ENCODE measurements around the gene H2AZ2. TPM values are rescaled to one million over a fixed set of nuclear protein-coding genes. Genes with fewer than 3 reads are reported as not detected.
"Not testable (repeated sequence)": the region's sequence is repeated elsewhere in the genome, so short reads cannot be mapped to it uniquely, and the experiment has no call there.

H2AZ2 gene
- total RNA-seq, 2 experiments from 2014 or later = 274 to 440 TPM

GRCh38 chr7:44870780-44871179, 22.9 kb upstream of the H2AZ2 start:
- H3K4me3 ChIP-seq (ENCODE audit: low read depth, low read length, poor library complexity, severe bottlenecking); H3K4me1 ChIP-seq (ENCODE audit: insufficient read depth, low read length, poor library complexity, severe bottlenecking); CTCF ChIA-PET (ENCODE audit: unreplicated experiment); H3K9me2 ChIP-seq (ENCODE audit: insufficient read depth, low read length); intact Hi-C loops (cut with micrococcal nuclease; ENCODE audit: unreplicated experiment); H4K20me1 ChIP-seq (ENCODE audit: insufficient read depth, low read length); DNase-seq (ENCODE audit: low spot score); H3K79me2 ChIP-seq (ENCODE audit: insufficient read depth, low read depth, low read length); BruUV-seq (replicated peaks); H2AFZ ChIP-seq (ENCODE audit: low read length); H3K27ac ChIP-seq (ENCODE audit: low read depth, low read length, poor library complexity, severe bottlenecking); H3K9me3 ChIP-seq (ENCODE audit: low read length); POLR2A ChIA-PET; H3K36me3 ChIP-seq (ENCODE audit: insufficient read depth, low read length); H3K4me2 ChIP-seq (ENCODE audit: low read length): not testable (repeated sequence)

GRCh38 chr7:44870336-44870735, 22.4 kb upstream of the H2AZ2 start:
- H3K36me3 ChIP-seq (ENCODE audit: insufficient read depth, low read length); H3K27ac ChIP-seq (ENCODE audit: low read depth, low read length, poor library complexity, severe bottlenecking); H3K4me2 ChIP-seq (ENCODE audit: low read length); CTCF ChIA-PET (ENCODE audit: unreplicated experiment); DNase-seq (ENCODE audit: low spot score); H4K20me1 ChIP-seq (ENCODE audit: insufficient read depth, low read length); POLR2A ChIA-PET; H2AFZ ChIP-seq (ENCODE audit: low read length); H3K4me1 ChIP-seq (ENCODE audit: insufficient read depth, low read length, poor library complexity, severe bottlenecking); H3K9me3 ChIP-seq (ENCODE audit: low read length); H3K9me2 ChIP-seq (ENCODE audit: insufficient read depth, low read length); BruUV-seq (replicated peaks); H3K79me2 ChIP-seq (ENCODE audit: insufficient read depth, low read depth, low read length); H3K4me3 ChIP-seq (ENCODE audit: low read depth, low read length, poor library complexity, severe bottlenecking); intact Hi-C loops (cut with micrococcal nuclease; ENCODE audit: unreplicated experiment): not testable (repeated sequence)

GRCh38 chr7:44867073-44867995, 19.4 kb upstream of the H2AZ2 start:
- H3K79me2 ChIP-seq (ENCODE audit: insufficient read depth, low read depth, low read length) = no peaks in the 10 kb centered on the region
- no peak overlapping the region for H3K27ac ChIP-seq (ENCODE audit: low read depth, low read length, poor library complexity, severe bottlenecking)
- H4K20me1 ChIP-seq (ENCODE audit: insufficient read depth, low read length) = no peaks in the 10 kb centered on the region
- H3K9me3 ChIP-seq (ENCODE audit: low read length) = no peaks in the 10 kb centered on the region
- TF ChIP-seq EZH2phosphoT487 (IDR thresholded peaks at IDR 0.05; ENCODE audit: borderline replicate concordance, low read depth, low read length) = no peak
- TF ChIP-seq, protein P1, sequence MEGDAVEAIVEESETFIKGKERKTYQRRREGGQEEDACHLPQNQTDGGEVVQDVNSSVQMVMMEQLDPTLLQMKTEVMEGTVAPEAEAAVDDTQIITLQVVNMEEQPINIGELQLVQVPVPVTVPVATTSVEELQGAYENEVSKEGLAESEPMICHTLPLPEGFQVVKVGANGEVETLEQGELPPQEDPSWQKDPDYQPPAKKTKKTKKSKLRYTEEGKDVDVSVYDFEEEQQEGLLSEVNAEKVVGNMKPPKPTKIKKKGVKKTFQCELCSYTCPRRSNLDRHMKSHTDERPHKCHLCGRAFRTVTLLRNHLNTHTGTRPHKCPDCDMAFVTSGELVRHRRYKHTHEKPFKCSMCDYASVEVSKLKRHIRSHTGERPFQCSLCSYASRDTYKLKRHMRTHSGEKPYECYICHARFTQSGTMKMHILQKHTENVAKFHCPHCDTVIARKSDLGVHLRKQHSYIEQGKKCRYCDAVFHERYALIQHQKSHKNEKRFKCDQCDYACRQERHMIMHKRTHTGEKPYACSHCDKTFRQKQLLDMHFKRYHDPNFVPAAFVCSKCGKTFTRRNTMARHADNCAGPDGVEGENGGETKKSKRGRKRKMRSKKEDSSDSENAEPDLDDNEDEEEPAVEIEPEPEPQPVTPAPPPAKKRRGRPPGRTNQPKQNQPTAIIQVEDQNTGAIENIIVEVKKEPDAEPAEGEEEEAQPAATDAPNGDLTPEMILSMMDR (conservative IDR thresholded peaks at IDR 0.05; ENCODE audit: low read length) = no peak
- no TSS peak for BruUV-seq (replicated peaks)
- H3K4me2 ChIP-seq (ENCODE audit: low read length) = no peak overlapping the region
- H3K4me1 ChIP-seq (ENCODE audit: insufficient read depth, low read length, poor library complexity, severe bottlenecking) = no peaks in the 10 kb centered on the region
- no peak overlapping the region for H2AFZ ChIP-seq (ENCODE audit: low read length)
- no peaks in the 10 kb centered on the region for H3K36me3 ChIP-seq (ENCODE audit: insufficient read depth, low read length)
- intact Hi-C loops (cut with micrococcal nuclease; ENCODE audit: unreplicated experiment) = no loop called here
- DNase-seq (ENCODE audit: low spot score) = no peak
- CTCF ChIA-PET (ENCODE audit: unreplicated experiment) = no interaction called here
- no peaks in the 10 kb centered on the region for H3K9me2 ChIP-seq (ENCODE audit: insufficient read depth, low read length)
- POLR2A ChIA-PET = interaction anchor here (1.2 kb wide), 1 partner anchor 69 kb away, joined by 3 read pairs; no protein-coding TSS in a partner anchor
- H3K4me3 ChIP-seq (ENCODE audit: low read depth, low read length, poor library complexity, severe bottlenecking) = no peak overlapping the region

DNA sequence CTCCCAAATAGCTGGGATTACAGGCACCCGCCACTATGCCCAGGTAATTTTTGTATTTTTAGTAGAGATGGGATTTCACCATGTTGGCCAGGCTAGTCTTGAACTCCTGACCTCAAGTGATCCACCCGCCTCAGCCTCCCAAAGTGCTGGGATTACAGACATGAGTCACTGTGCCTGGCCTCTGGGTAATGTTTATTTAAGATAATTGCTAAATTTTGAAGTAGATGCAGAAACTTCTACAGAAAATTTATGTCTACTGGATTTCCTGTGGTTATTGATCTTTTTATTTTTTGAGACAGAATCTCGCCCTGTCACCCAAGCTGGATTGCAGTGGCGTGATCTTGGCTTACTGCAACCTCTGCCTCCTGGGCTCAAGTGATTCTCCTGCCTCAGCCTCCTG, 14.1 kb upstream of the H2AZ2 start:
- H3K36me3 ChIP-seq (ENCODE audit: insufficient read depth, low read length); H3K9me3 ChIP-seq (ENCODE audit: low read length); H3K4me3 ChIP-seq (ENCODE audit: low read depth, low read length, poor library complexity, severe bottlenecking); BruUV-seq (replicated peaks); H3K27ac ChIP-seq (ENCODE audit: low read depth, low read length, poor library complexity, severe bottlenecking); H3K4me2 ChIP-seq (ENCODE audit: low read length); DNase-seq (ENCODE audit: low spot score); H3K4me1 ChIP-seq (ENCODE audit: insufficient read depth, low read length, poor library complexity, severe bottlenecking); H3K9me2 ChIP-seq (ENCODE audit: insufficient read depth, low read length); H3K79me2 ChIP-seq (ENCODE audit: insufficient read depth, low read depth, low read length); H2AFZ ChIP-seq (ENCODE audit: low read length); H4K20me1 ChIP-seq (ENCODE audit: insufficient read depth, low read length): not testable (repeated sequence)
- intact Hi-C loops (cut with micrococcal nuclease; ENCODE audit: unreplicated experiment) = loop anchor here (2.0 kb wide), 1 partner anchor 21 kb away; no protein-coding TSS in a partner anchor
- ChIA-PET CTCF (ENCODE audit: unreplicated experiment) (interaction anchor here (0.6 kb wide), 1 partner anchor 255 kb away, joined by 4 read pairs; no protein-coding TSS in a partner anchor), POLR2A (interaction anchor here (0.7 to 2.6 kb wide), 3 partner anchors 10 to 20 kb away, joined by 3 to 8 read pairs (median 3); no protein-coding TSS in a partner anchor)
